CD4-positive, alpha-beta T cell treated with Interleukin-1 beta for 1 hour (primary cell): ENCODE data around the gene CIROP.
A peak's percentile ranks its signal among the peaks of the same experiment; 100 is the strongest.

Experiments used
- DNase-seq, 2 donors: peaks; one replicate each; pipeline ENCODE4 v3.0.0-alpha.2; 2020 to 2022

The CIROP gene, protein sequence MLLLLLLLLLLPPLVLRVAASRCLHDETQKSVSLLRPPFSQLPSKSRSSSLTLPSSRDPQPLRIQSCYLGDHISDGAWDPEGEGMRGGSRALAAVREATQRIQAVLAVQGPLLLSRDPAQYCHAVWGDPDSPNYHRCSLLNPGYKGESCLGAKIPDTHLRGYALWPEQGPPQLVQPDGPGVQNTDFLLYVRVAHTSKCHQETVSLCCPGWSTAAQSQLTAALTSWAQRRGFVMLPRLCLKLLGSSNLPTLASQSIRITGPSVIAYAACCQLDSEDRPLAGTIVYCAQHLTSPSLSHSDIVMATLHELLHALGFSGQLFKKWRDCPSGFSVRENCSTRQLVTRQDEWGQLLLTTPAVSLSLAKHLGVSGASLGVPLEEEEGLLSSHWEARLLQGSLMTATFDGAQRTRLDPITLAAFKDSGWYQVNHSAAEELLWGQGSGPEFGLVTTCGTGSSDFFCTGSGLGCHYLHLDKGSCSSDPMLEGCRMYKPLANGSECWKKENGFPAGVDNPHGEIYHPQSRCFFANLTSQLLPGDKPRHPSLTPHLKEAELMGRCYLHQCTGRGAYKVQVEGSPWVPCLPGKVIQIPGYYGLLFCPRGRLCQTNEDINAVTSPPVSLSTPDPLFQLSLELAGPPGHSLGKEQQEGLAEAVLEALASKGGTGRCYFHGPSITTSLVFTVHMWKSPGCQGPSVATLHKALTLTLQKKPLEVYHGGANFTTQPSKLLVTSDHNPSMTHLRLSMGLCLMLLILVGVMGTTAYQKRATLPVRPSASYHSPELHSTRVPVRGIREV

DNA sequence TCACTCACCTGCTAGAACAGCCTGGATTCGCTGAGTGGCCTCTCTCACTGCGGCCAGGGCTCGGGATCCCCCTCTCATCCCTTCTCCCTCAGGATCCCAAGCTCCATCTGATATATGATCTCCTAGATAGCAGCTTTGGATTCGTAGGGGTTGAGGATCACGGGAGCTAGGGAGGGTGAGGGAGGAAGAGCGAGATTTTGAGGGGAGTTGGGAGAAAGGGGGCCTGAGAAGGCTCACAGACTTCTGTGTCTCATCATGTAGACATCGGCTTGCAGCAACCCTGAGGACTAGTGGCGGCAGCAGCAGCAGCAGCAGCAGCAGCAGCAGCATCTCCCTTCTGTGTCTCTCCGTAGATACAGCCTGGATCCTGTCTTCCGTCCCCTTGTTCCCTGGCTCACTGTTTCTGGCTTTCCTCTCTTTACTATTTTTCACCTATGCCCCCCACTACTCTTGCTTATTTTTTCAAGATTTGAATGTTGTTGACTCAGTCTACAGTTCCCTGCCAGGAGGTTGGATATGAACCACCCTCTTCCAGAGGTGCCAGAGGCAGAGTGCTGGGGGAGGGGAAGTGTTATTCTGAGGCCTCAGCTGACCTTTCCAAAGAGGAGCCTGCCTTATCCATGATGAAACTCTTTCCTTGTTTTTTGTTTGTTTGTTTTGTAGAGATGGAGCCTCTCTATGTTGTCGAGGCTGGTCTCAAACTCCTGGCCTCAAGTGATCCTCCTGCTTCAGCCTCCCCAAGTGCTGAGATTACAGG lies at the start of gene CIROP:
Gene CIROP, minus strand, starts transcription at position 399 of the 757 bp plus-strand sequence. Its CDS starts 69 bp downstream, at position 330.
- DNase-seq, result no peak

- DNase-seq, result peak in 1 of 2 donors; percentile 6
These were observed 49.3 kb upstream of the CIROP start for GRCh38 chr14:23153851-23154796.

DNA sequence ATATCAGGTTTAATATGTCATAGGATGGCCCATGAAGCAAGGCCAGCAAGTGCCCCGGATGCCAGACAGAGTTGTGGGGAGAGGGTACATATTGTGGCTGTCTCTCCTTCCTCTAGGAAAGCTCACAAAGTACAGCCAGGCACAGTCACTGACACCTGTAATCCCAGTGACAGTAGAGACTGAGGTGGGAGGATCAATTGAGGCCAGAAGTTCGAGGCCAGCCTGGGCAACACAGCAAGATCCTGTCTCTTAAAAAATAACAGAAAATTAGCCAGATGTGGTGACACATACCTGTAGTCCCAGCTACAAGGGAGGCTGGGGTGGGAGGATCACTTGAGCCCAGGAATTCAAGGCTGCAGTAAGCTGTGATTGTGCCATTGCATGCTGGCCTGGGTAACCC lies 46.6 kb upstream of the CIROP start:
- no peak for DNase-seq

DNA sequence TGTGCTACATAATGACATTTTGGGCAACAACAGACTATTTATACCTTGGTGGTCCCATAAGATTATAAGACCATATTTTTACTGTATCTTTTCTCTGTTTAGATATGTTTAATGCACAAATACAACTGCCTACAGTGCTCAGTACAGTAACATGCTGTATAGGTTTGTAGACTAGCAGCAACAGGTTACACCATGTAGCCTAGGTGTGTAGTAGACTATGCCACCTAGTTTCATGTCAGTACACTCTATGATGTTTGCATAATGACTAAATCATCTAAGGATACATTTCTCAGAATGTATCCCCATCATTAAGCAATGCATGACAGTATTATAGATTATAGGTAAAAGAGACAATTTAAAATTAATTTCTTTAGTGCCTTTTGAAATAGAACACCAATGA lies 45.0 kb upstream of the CIROP start:
- DNase-seq, result no peak

DNA sequence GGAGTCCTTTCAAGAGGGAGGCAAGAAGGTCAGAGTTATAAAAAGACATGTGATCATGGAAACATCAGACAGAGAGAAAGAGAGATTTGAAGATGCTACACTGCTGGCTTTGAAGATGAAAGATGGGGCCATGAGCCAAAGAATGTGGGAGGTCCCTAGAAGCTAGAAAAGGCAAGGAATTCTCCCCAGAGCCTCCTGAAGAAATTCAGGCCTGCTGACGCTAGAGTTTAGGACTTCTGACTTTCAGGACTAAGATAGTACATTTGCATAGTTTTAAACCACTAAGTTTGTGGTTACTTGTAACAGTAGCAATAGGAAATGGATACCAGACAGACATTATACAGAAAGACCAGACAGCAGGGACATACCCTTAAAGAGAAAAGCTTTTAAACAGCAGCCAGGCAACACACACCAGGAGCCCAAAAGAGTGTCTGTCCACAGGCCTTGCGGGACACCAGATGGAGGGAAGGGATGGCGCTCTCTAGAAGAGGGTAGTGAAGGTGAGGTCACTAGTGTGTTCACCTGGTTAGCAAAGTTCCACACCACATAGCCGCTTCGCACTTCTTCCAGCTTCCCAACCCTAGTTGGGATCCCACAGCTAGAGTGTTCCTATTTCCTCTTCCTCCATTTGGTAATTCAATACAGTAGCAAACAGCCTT lies 43.9 kb upstream of the CIROP start:
- no peak for DNase-seq

GRCh38 chr14:23147676-23148075 lies 42.9 kb upstream of the CIROP start:
- no peak for DNase-seq

DNA sequence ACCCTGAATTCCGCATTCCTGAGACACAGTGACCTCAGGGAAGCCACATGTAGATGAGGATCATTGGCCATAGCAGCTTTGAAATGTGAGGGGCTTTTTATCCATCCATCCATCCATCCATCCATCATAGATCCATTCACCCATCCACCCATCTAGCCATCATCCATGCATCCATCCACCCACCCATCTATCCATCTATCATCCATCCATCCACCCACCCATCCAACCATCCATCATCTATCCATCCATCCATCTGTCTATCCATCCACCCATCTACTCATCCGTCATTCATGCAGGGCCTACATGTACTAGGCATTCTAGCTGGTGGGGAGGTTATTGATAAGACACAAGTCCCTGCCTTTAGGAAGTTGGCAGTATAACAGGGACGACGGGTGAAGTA lies 42.2 kb upstream of the CIROP start:
- no peak for DNase-seq

- DNase-seq, result no peak
These were observed 41.6 kb upstream of the CIROP start for GRCh38 chr14:23146351-23146910.

DNA sequence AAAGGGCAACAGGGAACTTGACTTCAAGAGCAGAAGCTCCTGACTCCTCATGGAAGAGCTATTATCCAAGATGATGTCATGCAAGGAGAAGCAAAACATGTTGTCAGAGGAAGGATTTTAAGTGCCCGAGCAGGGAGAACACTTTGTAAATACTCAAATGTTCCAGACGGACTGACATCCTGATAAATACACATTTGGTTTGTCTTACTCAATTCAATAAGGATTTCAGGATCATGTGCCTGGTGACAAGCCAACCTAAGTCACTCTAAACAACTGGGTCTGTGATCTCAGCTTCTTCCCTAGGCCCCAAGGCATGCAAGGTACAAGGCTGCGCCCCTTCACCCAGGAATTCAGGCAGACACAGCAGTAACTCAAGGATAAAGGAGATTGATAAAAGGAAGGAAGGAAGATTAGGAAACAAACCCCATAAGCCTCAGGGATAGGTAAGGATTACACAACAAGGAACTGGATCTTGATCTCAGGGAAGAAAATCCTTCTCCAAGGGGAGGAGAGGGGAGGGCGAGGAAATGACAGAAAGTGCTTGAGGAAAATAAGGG lies 41.1 kb upstream of the CIROP start:
- DNase-seq, result no peak

DNA sequence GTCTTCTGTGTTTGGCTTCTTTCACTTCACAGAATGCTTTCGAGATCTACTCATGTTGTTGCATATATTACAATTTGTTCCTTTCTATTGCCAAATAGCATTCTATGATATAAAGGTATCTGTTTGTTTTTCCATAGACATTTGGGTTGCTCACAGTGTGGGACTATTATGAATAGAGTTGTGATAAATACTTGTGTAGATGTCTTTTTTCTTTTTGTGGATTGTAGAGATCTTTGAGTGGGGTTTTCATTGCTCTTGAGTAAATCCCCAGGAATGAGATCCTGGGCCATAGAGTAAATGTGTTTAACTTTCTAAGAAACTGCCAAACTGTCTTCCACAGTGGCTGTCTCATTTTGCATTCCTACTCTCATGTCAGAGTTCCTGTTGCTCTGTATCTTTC lies 39.1 kb upstream of the CIROP start:
- no peak for DNase-seq

DNA sequence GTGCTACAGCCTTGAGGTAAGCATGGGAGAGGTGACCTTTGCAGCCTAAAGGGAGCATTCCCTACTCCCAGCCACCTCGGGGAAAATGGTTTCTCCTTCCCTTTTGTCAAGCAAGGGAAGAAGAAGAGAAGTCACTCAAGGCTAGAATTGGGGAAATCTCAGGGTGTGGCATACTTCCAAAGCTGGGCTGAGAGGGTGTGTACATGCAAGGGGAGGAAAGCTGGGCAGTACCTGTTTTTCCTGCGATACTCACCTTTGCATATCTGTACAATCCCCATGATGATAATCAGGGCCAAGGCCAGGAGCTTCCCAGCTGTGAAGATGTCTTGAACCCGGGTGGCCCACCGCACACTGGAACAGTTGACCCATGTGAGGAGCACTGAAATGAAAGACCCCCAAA lies 38.0 kb upstream of the CIROP start:
- DNase-seq, result no peak

- DNase-seq, result no peak
These were observed 37.1 kb upstream of the CIROP start for GRCh38 chr14:23141706-23142444.

GRCh38 chr14:23140371-23140770 lies 35.6 kb upstream of the CIROP start:
- DNase-seq, result no peak

DNA sequence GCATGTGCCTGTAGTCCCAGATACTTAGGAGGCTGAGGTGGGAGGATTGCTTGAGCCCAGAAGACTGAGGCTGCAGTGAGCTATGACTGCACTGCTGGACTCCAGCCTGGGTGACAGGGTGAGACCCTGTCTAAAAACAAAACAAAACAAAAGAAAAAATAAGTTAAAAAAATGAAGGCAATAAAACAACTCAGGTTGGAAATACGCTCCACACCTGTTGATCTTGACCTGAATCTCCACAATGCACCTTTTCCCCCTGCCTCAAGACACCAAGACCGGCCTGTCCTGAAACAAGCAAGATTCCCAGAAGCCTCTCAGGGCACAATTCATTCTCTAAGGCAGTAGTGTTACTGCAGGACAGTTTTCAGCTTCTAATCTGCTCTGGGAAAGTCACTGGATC lies 35.1 kb upstream of the CIROP start:
- no peak for DNase-seq

DNA sequence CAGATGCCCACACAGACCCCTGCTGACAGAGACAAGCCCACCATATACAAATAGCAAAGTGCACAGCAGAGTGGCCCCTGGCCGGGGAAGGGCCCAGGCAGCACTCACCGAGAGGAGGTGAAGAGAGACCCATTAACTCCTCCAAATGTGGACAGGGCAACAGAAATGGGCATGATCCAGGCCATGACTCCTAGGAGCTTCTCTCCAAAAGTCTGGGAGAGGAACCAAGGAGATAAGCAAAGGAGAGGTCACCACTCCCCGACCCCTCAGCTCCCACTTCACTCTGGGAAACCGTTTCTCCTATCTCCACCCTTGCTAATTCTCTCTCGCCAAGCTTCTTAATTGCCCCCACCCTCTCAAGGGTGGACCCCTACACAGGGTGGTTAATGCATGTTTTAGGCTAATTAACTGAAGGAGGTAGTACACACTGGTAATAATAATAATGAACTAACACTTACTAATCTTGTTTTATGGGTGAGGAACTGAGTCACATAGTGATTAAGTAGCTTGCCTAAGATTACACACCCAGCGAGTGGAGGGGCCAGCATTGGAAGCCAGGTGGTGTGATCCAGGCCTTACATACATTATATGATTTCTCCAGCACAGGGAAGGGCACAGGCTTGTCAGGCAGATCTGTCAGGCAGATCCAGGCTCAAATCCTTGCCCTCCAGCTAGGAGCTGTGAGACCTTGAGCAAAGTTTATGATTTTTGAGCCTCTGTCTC lies 33.2 kb upstream of the CIROP start:
- DNase-seq, result no peak

DNA sequence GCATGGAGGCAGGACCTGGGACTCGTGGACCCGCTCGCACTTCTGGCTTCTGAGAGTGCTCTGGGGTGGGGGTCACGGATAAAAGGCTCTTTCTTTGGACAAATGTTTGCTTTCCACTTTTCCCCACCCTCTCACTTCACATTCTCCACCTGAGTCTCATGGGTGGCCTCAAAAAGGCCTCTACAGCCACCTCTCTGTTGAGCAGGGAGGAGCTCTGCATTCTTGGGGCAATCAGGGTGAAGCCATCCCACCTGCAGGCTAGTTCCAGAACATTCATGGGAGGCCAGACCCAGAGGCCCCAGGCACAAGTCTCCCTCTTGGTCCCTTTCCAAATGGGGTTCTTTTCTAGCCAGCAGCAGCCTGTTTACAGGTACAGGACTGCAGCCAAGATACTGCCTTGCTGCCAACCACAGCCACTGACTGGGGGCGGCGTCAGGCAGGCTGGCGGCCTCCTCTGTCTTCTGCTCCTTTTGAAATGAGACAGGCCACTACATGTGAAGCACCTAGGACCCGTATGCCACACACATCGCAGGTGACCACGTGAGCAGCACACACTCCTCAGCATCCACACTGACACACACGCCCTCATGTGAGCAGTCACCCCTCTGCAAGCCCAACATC lies 32.5 kb upstream of the CIROP start:
- DNase-seq, result no peak

GRCh38 chr14:23136566-23137133 lies 31.9 kb upstream of the CIROP start:
- DNase-seq, result no peak

DNA sequence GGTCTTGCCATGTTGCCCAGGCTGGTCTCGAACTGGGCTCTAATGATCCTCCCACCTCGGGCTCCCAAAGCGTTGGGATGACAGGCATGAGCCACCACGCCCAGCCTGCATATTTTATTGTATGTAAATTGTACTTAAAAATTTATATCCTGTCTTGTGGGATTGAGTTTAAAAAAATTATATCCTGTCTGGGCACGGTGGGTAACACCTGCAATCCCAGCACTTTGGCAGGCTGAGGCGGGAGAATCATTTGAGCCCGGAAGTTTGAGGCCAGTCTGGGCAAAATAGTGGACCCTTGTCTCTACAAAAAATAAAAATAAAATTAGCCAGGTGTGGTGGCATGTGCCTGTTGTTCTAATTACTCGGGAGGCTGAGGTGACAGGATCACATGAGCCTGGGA lies 28.2 kb upstream of the CIROP start:
- DNase-seq, result no peak

DNA sequence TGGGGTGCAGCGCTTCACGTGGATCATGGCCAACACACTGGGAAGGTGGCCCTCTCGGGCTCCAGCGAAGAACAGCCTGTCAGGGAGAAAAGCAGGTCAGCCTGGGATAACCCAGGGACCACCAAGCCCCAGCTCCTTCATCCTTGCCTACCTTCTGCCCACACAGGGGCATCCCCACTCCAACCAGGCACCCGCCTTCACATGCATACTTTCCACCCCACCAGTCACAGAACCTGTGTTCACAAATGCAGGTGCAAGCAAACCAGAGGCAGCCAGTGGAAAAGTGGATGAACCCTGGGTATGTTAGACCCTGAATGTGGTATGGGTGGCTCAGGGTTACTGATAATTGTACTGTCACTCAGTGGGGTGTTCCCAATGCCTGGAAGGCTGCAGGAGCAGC lies 26.7 kb upstream of the CIROP start:
- DNase-seq, result no peak
